ENCODE measurements around the gene ARL3. TPM values are rescaled to one million over a fixed set of nuclear protein-coding genes. Genes with fewer than 3 reads are reported as not detected.

The ARL3 gene
- total RNA-seq, 1 donor from 2014 or later, result 2.5 TPM

Other genes with a start within 250 kb of the ARL3 start
- gene ACTR1A, start 211.7 kb downstream of the ARL3 start, total RNA-seq, result 25.5 TPM
- gene SUFU, start 210.4 kb downstream of the ARL3 start, total RNA-seq, result 6.8 TPM
- 39.1 TPM for gene TRIM8, start 69.9 kb downstream of the ARL3 start, total RNA-seq
- 25.5 TPM for gene SFXN2, start 239 bp upstream of the ARL3 start, total RNA-seq
- gene WBP1L, start 29.6 kb upstream of the ARL3 start, total RNA-seq, result 33.0 TPM
- gene CYP17A1, start 123.0 kb upstream of the ARL3 start, total RNA-seq, result 3.7 TPM
- gene BORCS7, start 139.9 kb upstream of the ARL3 start, total RNA-seq, result 17.0 TPM
- gene AS3MT, start 155.1 kb upstream of the ARL3 start, total RNA-seq, result 7.5 TPM
- gene CNNM2, start 203.9 kb upstream of the ARL3 start, total RNA-seq, result 7.9 TPM